ENCODE measurements around the gene ZIC5. TPM values are rescaled to one million over a fixed set of nuclear protein-coding genes. Genes with fewer than 3 reads are reported as not detected.

ZIC5 gene
- total RNA-seq, 1 donor from 2014 or later = 15.1 TPM

DNA sequence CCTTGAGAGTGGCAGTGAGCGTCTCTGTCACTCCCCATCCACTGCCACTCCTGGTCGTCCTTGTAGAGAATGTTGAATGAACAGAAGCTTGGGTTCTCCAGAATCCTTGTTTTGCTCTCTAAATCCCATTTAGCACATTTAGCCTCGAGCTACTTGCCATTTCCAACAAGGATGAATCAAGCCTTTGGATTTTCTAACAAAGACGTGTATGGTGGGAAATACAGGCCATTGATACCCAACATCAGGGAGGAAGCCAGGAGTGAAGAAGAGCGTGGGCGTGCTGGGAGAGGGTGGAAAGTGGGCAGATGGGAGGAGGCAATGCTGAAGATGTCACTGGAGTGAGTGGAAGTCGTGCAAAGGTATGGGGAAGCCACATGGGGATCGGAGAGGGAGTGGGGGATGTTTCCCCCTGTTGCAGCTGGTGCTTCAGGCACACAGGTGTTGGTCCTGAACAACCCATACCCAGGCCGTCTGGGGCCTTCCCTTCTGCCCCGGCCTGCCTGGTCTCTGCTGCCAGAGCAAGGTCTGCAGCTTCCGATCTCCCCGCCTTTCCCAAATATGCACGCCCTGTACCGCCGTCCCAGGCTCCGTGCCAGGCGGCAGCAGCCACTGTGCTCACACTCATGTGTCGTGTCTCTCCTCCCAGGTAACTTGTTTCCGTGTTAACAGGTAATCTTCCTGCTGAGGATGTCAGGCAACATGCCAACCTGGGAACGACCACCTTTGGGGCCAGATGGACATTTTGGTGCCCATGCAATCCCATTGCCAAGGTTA, 48.7 kb downstream of the ZIC5 start:
- Mint-ChIP-seq H3K4me1 (ENCODE audit: unreplicated experiment) (peaks cover 8% of the 10 kb centered on the region), H3K27me3 (peaks cover 36% of the 10 kb centered on the region), H3K9me3 (no peaks in the 10 kb centered on the region), H3K36me3 (no peaks in the 10 kb centered on the region), H3K4me3 (no peak overlapping the region), H3K27ac (no peak overlapping the region)
- DNase-seq (ENCODE audit: extremely low spot score, unreplicated experiment) = no peak
- TF ChIP-seq, protein P1, sequence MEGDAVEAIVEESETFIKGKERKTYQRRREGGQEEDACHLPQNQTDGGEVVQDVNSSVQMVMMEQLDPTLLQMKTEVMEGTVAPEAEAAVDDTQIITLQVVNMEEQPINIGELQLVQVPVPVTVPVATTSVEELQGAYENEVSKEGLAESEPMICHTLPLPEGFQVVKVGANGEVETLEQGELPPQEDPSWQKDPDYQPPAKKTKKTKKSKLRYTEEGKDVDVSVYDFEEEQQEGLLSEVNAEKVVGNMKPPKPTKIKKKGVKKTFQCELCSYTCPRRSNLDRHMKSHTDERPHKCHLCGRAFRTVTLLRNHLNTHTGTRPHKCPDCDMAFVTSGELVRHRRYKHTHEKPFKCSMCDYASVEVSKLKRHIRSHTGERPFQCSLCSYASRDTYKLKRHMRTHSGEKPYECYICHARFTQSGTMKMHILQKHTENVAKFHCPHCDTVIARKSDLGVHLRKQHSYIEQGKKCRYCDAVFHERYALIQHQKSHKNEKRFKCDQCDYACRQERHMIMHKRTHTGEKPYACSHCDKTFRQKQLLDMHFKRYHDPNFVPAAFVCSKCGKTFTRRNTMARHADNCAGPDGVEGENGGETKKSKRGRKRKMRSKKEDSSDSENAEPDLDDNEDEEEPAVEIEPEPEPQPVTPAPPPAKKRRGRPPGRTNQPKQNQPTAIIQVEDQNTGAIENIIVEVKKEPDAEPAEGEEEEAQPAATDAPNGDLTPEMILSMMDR (conservative IDR thresholded peaks at IDR 0.05) = no peak

DNA sequence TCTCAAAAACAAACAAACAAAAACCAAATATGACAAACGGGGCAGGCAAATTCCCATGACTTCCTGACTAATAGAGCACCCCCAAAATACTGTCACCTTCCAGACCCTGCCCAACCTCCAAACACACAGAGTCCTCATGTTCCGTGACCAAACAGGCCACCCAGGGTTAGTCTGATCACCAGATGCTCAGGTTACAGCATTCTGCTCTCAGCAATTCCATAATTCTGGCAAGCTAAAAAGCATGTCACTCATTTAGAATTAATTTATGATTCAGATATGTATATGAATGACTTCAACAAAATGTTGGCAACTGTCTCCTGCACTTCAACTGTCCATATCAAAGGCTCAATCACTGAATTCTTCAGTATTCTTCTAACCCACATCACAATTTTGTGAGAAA, 52.4 kb downstream of the ZIC5 start:
- no peak overlapping the region for H3K27ac Mint-ChIP-seq
- H3K27me3 Mint-ChIP-seq = peaks cover 29% of the 10 kb centered on the region
- peaks cover 5% of the 10 kb centered on the region for H3K9me3 Mint-ChIP-seq
- no peaks in the 10 kb centered on the region for H3K36me3 Mint-ChIP-seq
- TF ChIP-seq, protein P1 (conservative IDR thresholded peaks at IDR 0.05) = no peak
- no peaks in the 10 kb centered on the region for H3K4me1 Mint-ChIP-seq (ENCODE audit: unreplicated experiment)
- no peak overlapping the region for H3K4me3 Mint-ChIP-seq
- DNase-seq (ENCODE audit: extremely low spot score, unreplicated experiment) = no peak

DNA sequence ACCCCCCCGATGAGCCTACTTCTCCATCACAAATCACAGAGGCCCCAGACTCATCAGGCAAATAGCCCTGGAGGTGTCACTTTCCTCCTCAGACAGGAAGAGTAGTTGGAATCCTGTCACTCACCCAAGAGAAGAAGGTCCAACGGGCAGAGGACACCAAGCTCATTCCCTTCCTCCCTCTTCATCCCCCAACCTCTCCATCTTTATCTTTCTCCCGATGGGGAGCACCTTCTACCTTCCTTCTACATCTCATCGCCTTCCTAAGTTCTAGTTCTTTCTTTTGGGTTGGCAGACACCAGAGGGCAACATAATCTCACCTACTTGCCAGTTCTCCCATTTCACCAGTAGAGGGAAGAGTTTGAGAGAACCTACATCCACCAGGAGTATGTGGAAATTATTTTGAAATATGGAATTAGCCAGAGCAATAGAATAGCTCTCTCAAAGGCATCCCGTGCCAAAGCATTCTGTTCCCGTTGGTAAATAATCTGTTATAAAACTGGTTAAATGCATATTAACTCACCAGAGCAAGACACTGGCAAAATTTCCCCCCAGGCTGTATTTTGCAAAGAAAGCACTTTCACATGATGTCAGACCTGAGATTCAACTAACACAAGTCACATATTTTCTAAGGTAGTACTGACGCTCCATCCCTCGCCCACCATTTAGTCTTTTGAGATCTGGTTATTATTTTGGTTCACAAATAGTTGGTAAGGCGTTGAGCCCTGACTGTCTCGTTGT, 55.0 kb downstream of the ZIC5 start:
- Mint-ChIP-seq H3K36me3 (no peaks in the 10 kb centered on the region), H3K4me3 (no peak overlapping the region), H3K4me1 (ENCODE audit: unreplicated experiment) (no peaks in the 10 kb centered on the region), H3K9me3 (peaks cover 5% of the 10 kb centered on the region), H3K27me3 (peaks cover 32% of the 10 kb centered on the region), H3K27ac (no peak overlapping the region)
- no peak for DNase-seq (ENCODE audit: extremely low spot score, unreplicated experiment)
- TF ChIP-seq, protein P1 (conservative IDR thresholded peaks at IDR 0.05) = peak; percentile 89

DNA sequence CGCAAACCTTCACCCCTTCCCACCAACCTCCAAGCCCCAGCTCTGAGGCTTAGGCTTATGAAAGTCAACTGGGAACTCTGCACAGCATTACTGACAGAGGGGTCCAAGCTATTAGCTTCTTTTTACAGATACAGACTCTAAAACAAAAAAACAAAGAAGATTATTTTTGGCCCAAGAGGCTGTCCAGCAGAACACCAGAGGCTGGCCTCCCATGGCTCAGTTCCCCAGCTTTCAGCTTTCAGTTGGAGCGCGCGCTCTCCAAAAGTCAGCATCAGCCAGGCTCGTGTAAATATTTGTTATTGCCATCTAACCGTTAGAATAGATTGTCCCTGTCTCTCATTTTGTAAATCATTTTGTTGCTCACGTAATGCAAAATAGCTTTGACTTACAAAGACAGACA, 58.4 kb downstream of the ZIC5 start:
- no peak for DNase-seq (ENCODE audit: extremely low spot score, unreplicated experiment)
- Mint-ChIP-seq H3K27me3 (peaks cover 42% of the 10 kb centered on the region), H3K27ac (no peak overlapping the region)

More for the DNA sequence above, 58.4 kb downstream of the ZIC5 start:
- H3K36me3 Mint-ChIP-seq = no peaks in the 10 kb centered on the region
- TF ChIP-seq, protein P1 (conservative IDR thresholded peaks at IDR 0.05) = no peak
- H3K4me3 Mint-ChIP-seq = no peak overlapping the region
- peaks cover 6% of the 10 kb centered on the region for H3K4me1 Mint-ChIP-seq (ENCODE audit: unreplicated experiment)
- peaks cover 5% of the 10 kb centered on the region for H3K9me3 Mint-ChIP-seq

Other genes with a start within 250 kb of the ZIC5 start
- gene ZIC2, start 10.0 kb upstream of the ZIC5 start, total RNA-seq (ENCODE audit: low replicate concordance) = 0.59 and 129 TPM in 2 replicates
- gene PCCA, start 117.3 kb upstream of the ZIC5 start, total RNA-seq (ENCODE audit: low replicate concordance) = 21.1 and 46.8 TPM in 2 replicates